PC-9 (cell line): Measurements from ENCODE around the gene GABRB2. TPM values are rescaled to one million over a fixed set of nuclear protein-coding genes. Genes with fewer than 3 reads are reported as not detected.

Experiments used
- BruUV-seq: library from RNA; stranded (reverse); fragments of 400-500 nt; replicated peaks from 2 replicates; lab custom pipeline; 2021; lab: Mats Ljungman, UMichigan
- CTCF ChIA-PET: fragments of 300-600 bp; sonication (Branson Sonifier 250); formaldehyde crosslinking; loops from one replicate; lab custom pipeline; 2022; ENCODE audit warnings: antibody characterized with exemption; lab: Charles Lee
- POLR2A ChIA-PET: fragments of 300-600 bp; sonication (Branson Sonifier 250); formaldehyde crosslinking; loops from one replicate; lab custom pipeline; 2022; ENCODE audit warnings: antibody characterized with exemption; ENCODE audit not compliant: unreplicated experiment; lab: Charles Lee
- DNase-seq, 2 experiments: peaks; one replicate each; pipeline versions ENCODE4 v3.0.0 to v3.0.0-alpha.2; 2015 to 2022; ENCODE audit warnings: mixed read lengths in 1 of 2
- H2AFZ ChIP-seq: fragments of 200-600 bp; sonication (generic); 2 replicates; pipeline ENCODE4 v1.8.1; 2017; ENCODE audit warnings: antibody characterized with exemption
- H3F3A ChIP-seq: fragments of 200-600 bp; sonication (generic); 2 replicates; pipeline ENCODE4 v1.8.1; 2017; ENCODE audit warnings: antibody characterized with exemption, mild to moderate bottlenecking, low read depth; ENCODE audit not compliant: insufficient read depth
- H3K27ac ChIP-seq: fragments of 200-600 bp; sonication (generic); 2 replicates; pipeline ENCODE4 v1.6.1; 2016; ENCODE audit warnings: mixed run types
- H3K27me3 ChIP-seq: fragments of 200-600 bp; sonication (generic); 2 replicates; pipeline ENCODE4 v1.6.1; 2016; ENCODE audit warnings: low read depth, mixed run types; ENCODE audit not compliant: insufficient read depth
- H3K36me3 ChIP-seq: fragments of 200-600 bp; sonication (generic); 2 replicates; pipeline ENCODE4 v1.6.1; 2016; ENCODE audit warnings: low read depth, mixed run types
- H3K4me1 ChIP-seq: fragments of 200-600 bp; sonication (generic); replicated peaks from 2 replicates; pipeline ENCODE4 v1.6.1; 2016; ENCODE audit warnings: mixed run types; ENCODE audit not compliant: insufficient read depth
- H3K4me2 ChIP-seq: fragments of 200-600 bp; sonication (generic); 2 replicates; pipeline ENCODE4 v1.6.1; 2017; ENCODE audit warnings: mixed run types
- H3K4me3 ChIP-seq: fragments of 200-600 bp; sonication (generic); 2 replicates; pipeline ENCODE4 v1.6.1; 2016; ENCODE audit warnings: mixed run types
- H3K79me2 ChIP-seq: fragments of 200-600 bp; sonication (generic); 2 replicates; pipeline ENCODE4 v1.6.1; 2017; ENCODE audit warnings: low read depth, mixed run types
- H3K9me2 ChIP-seq: fragments of 200-600 bp; sonication (generic); 2 replicates; pipeline ENCODE4 v1.8.1; 2017; ENCODE audit warnings: mild to moderate bottlenecking; ENCODE audit not compliant: insufficient read depth
- H3K9me3 ChIP-seq: fragments of 200-600 bp; sonication (generic); 2 replicates; pipeline ENCODE4 v1.8.1; 2016; ENCODE audit warnings: low read depth; ENCODE audit not compliant: insufficient read depth
- H4K20me1 ChIP-seq: fragments of 200-600 bp; sonication (generic); 2 replicates; pipeline ENCODE4 v1.8.1; 2017; ENCODE audit not compliant: insufficient read depth
- EZH2 ChIP-seq: fragments of 200-600 bp; sonication (generic); IDR thresholded peaks from 2 replicates; pipeline ENCODE4 v1.8.0; 2017; ENCODE audit warnings: antibody characterized with exemption, low read depth
- intact Hi-C: fragments of 100-400 bp; cut with micrococcal nuclease; formaldehyde crosslinking; loops from one replicate; pipeline ENCODE4 v1.10.0; 2022; ENCODE audit not compliant: unreplicated experiment
- total RNA-seq: library from RNA; stranded (reverse); gene quantifications from 2 replicates; pipeline ENCODE4 v1.2.3, GENCODE V29; 2021
- TF ChIP-seq, protein P1 (sequence below): fragments of 200-600 bp; sonication (generic); conservative IDR thresholded peaks from 2 replicates; pipeline ENCODE4 v1.6.1; 2017; ENCODE audit warnings: mixed run types, antibody characterized with exemption, mild to moderate bottlenecking, moderate library complexity

The GABRB2 gene
- total RNA-seq, 1 experiment from 2014 or later: not detected

DNA sequence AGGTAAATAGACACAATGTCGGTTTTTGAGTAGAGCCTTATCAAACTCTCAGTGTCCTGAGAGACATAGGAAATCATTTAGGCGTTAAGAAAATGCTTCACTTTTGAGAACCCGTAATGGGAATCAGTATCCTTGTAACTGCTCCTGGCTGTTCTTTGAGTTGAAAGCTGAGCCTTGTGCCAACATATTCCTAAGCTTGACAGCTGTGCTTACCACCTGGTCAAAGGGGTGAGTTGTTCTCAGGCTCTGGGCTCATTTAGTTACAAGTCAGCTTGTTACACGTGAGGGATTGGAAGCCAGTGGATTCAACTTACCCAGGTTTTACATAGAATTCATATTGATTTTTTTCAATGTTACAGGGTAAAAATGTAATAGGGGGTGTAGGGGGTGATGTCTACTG is 145.9 kb downstream of the GABRB2 start:
- no peaks in the 10 kb centered on the region for H3K9me2 ChIP-seq
- no peaks in the 10 kb centered on the region for H3K9me3 ChIP-seq
- CTCF ChIA-PET: no interaction called here
- BruUV-seq: no TSS peak
- H3F3A ChIP-seq: no peaks in the 10 kb centered on the region
- intact Hi-C loops: no loop called here
- peaks cover 16% of the 10 kb centered on the region for H3K27me3 ChIP-seq
- no peaks in the 10 kb centered on the region for H4K20me1 ChIP-seq
- DNase-seq: no peak
- no peaks in the 10 kb centered on the region for H3K36me3 ChIP-seq
- no peak overlapping the region for H3K4me3 ChIP-seq
- no peak overlapping the region for H3K27ac ChIP-seq
- H3K4me2 ChIP-seq: no peak overlapping the region
- H2AFZ ChIP-seq: no peak overlapping the region
- TF ChIP-seq, protein P1, sequence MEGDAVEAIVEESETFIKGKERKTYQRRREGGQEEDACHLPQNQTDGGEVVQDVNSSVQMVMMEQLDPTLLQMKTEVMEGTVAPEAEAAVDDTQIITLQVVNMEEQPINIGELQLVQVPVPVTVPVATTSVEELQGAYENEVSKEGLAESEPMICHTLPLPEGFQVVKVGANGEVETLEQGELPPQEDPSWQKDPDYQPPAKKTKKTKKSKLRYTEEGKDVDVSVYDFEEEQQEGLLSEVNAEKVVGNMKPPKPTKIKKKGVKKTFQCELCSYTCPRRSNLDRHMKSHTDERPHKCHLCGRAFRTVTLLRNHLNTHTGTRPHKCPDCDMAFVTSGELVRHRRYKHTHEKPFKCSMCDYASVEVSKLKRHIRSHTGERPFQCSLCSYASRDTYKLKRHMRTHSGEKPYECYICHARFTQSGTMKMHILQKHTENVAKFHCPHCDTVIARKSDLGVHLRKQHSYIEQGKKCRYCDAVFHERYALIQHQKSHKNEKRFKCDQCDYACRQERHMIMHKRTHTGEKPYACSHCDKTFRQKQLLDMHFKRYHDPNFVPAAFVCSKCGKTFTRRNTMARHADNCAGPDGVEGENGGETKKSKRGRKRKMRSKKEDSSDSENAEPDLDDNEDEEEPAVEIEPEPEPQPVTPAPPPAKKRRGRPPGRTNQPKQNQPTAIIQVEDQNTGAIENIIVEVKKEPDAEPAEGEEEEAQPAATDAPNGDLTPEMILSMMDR: no peak
- no peak for TF ChIP-seq EZH2
- H3K4me1 ChIP-seq: no peaks in the 10 kb centered on the region
- no peaks in the 10 kb centered on the region for H3K79me2 ChIP-seq
- POLR2A ChIA-PET: no interaction called here

DNA sequence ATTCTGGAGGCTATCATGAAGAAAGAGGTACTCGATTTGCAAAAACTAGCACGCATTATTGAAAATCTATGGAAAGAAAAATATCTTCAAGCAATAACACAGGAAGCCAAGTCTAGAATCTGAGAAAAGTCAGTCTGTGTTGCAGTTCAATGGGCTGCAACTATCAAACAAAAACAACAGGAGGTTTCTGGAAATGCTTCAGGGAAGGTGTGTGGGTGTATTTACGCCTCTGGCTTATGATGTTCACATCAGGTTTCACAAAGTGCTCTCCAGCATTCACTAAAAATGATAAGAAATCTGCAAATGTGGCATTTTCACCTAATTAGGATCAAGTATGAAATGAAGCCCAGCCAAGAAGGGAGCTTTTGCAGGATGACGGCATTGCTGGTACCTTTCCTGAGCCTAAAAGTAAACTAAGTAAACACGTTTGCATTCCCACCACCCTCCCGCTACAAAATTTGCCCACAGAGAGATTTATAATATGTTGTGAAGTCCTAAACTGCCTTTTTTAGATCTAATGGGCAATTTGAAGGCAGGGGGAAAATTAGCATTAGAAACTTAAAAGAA is 146.4 kb downstream of the GABRB2 start:
- Histone ChIP-seq H3F3A (no peaks in the 10 kb centered on the region), H2AFZ (no peak overlapping the region), H3K4me3 (no peak overlapping the region), H3K79me2 (no peaks in the 10 kb centered on the region), H3K4me2 (no peak overlapping the region), H3K4me1 (no peaks in the 10 kb centered on the region), H3K36me3 (no peaks in the 10 kb centered on the region), H3K9me2 (no peaks in the 10 kb centered on the region), H3K27ac (no peak overlapping the region), H3K9me3 (no peaks in the 10 kb centered on the region), H4K20me1 (no peaks in the 10 kb centered on the region), H3K27me3 (peaks cover 16% of the 10 kb centered on the region)
- TF ChIP-seq EZH2: no peak
- TF ChIP-seq, protein P1: no peak
- no TSS peak for BruUV-seq
- intact Hi-C loops: no loop called here
- ChIA-PET CTCF (no interaction called here), POLR2A (no interaction called here)
- DNase-seq: no peak

DNA sequence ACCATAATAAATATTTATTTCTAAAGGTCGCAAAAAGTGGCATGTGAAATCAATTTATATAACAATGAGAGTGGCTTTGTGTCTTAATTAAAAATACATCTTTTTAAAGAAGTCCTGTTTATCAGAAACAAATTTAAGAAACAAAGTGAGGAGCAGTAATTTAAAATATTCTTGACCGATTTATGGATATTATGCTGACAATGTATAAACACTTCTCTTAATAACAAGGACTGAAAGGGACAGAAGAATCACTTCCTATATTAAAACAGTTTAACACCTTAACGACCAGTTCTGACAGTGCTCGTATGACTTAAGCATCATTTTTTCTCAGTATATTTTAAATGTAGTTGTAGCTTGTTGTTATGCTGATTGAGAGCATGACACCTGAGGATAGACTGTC is 149.1 kb downstream of the GABRB2 start:
- no TSS peak for BruUV-seq
- POLR2A ChIA-PET: interaction anchor here (0.6 kb wide), 1 partner anchor 489 kb away, joined by 5 read pairs; no protein-coding TSS in a partner anchor
- Histone ChIP-seq H3K4me2 (no peak overlapping the region), H3K36me3 (no peaks in the 10 kb centered on the region), H2AFZ (no peak overlapping the region), H3F3A (no peaks in the 10 kb centered on the region), H3K9me2 (no peaks in the 10 kb centered on the region), H3K27me3 (peaks cover 16% of the 10 kb centered on the region), H3K9me3 (no peaks in the 10 kb centered on the region), H4K20me1 (no peaks in the 10 kb centered on the region), H3K4me1 (no peaks in the 10 kb centered on the region), H3K4me3 (no peak overlapping the region), H3K27ac (no peak overlapping the region), H3K79me2 (no peaks in the 10 kb centered on the region)
- CTCF ChIA-PET: no interaction called here
- TF ChIP-seq EZH2: no peak
- TF ChIP-seq, protein P1: no peak
- DNase-seq: no peak
- intact Hi-C loops: no loop called here
